GM12891 (cell line): Measurements from ENCODE around the gene ZNF740.

Experiments used
- POLR2A ChIP-seq: IDR thresholded peaks from 2 replicates; pipeline ENCODE4 v1.6.1; 2011; ENCODE audit warnings: low read depth, low read length, control low read depth
- POLR2AphosphoS5 ChIP-seq: IDR thresholded peaks from 2 replicates; pipeline ENCODE4 v1.6.1; 2011; ENCODE audit warnings: low read depth, low read length, control low read depth
- SPI1 ChIP-seq: IDR thresholded peaks from 2 replicates; pipeline ENCODE4 v1.6.1; 2011; ENCODE audit warnings: low read depth, low read length, control low read depth

DNA sequence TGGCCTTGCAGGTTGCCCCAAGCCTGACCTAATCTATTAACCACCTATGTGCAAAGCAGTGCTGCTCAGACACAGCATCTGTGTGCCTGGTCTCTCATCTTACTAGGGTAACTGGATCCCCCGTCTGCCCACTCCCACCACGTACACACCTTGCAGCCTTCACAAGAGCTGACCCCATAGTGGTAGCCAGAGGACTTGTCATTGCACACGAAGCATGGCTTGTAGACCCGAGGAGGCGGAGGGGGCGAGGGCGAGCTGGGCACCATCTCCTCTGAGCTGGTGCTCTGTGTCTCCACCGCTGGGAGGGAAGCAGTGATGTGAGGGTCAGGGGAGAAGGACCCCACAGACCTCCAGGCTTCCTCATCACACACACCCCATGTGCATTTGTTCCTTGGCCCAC lies 35.0 kb downstream of the ZNF740 start:
- no peak for TF ChIP-seq POLR2A
- no peak for TF ChIP-seq POLR2AphosphoS5
- TF ChIP-seq SPI1: no peak
